ENCODE measurements around the gene RAB1B. TPM values are rescaled to one million over a fixed set of nuclear protein-coding genes. Genes with fewer than 3 reads are reported as not detected.
"Not testable (repeated sequence)": the region's sequence is repeated elsewhere in the genome, so short reads cannot be mapped to it uniquely, and the experiment has no call there.

Gene RAB1B
- total and polyA plus RNA-seq, 7 donors, result 120 to 163 (median 130) TPM

DNA sequence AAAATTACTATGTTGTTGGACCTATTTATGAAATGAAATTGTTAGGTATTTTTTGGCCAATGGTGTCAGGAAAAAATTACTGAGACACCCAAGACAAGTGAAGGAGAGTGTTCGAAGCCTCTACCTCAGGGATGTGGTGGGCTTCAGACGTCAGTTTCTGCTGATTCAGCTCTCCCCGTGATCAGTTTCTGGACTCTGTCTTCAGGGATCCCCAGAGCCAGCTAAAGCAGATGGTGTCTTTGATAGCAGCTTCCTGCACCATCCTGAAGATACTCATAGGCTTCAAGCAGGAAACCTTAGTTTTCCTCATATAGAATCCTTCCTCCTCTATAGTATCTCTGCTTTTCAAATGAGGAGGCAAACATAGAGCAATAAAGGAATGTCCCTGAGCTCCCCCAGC is 41.0 kb downstream of the RAB1B start:
- no peak overlapping the region for H3K27ac ChIP-seq
- no peaks in the 10 kb centered on the region for H3K9me3 ChIP-seq
- no peaks in the 10 kb centered on the region for H3K36me3 ChIP-seq (ENCODE audit: insufficient read depth in 1 of 2, low read depth in 1 of 2)
- no peaks in the 10 kb centered on the region for H3K4me1 ChIP-seq
- WGBS, 3 donors, result 39 to 55% (median 49%) methylated on average over 3 of the region's 3 CpGs
- TF ChIP-seq, protein P1, sequence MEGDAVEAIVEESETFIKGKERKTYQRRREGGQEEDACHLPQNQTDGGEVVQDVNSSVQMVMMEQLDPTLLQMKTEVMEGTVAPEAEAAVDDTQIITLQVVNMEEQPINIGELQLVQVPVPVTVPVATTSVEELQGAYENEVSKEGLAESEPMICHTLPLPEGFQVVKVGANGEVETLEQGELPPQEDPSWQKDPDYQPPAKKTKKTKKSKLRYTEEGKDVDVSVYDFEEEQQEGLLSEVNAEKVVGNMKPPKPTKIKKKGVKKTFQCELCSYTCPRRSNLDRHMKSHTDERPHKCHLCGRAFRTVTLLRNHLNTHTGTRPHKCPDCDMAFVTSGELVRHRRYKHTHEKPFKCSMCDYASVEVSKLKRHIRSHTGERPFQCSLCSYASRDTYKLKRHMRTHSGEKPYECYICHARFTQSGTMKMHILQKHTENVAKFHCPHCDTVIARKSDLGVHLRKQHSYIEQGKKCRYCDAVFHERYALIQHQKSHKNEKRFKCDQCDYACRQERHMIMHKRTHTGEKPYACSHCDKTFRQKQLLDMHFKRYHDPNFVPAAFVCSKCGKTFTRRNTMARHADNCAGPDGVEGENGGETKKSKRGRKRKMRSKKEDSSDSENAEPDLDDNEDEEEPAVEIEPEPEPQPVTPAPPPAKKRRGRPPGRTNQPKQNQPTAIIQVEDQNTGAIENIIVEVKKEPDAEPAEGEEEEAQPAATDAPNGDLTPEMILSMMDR (IDR thresholded peaks at IDR 0.05), result no peak
- intact Hi-C loops (cut with DNase I), result no loop called here
- H3K27me3 ChIP-seq (ENCODE audit: insufficient read depth in 3 of 3, low read length in 2 of 3), result no peaks in the 10 kb centered on the region
- no peak for DNase-seq
- no peak overlapping the region for H3K4me3 ChIP-seq
- ATAC-seq, result no peak

DNA sequence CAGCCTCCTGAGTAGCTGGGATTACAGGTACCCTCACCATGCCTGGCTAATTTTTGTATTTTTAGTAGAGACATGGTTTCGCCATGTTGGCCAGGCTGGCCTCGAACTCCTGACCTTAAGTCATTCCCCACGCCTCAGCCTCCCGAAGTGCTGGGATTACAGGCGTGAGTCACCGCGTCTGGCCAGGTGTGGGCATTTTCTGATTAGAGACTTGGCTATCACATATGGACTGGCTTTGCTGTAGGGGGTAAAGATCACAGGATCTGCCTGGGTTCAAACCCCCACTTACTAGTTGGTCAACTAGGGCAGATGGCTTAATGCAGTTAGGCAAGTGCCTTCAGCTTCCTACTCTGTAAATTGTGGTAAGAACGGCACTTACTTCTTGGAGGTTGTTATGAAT is 41.9 kb downstream of the RAB1B start:
- Histone ChIP-seq H3K9me3 (no peaks in the 10 kb centered on the region), H3K36me3 (ENCODE audit: insufficient read depth in 1 of 2, low read depth in 1 of 2) (no peaks in the 10 kb centered on the region), H3K4me3 (no peak overlapping the region), H3K27me3 (ENCODE audit: insufficient read depth in 3 of 3, low read length in 2 of 3) (peaks cover 0 to under 1% (median 0%) of the 10 kb centered on the region in 3 donors), H3K4me1 (no peaks in the 10 kb centered on the region), H3K27ac (no peak overlapping the region)
- TF ChIP-seq, protein P1 (IDR thresholded peaks at IDR 0.05), result no peak
- no peak for ATAC-seq
- 74 to 81% (median 80%) methylated on average over 8 of the region's 8 CpGs for WGBS, 3 donors
- intact Hi-C loops (cut with DNase I), result loop anchor here in 1 of 2 donors (5.0 kb wide), 1 partner anchor 77 kb away; no protein-coding TSS in a partner anchor
- no peak for DNase-seq

DNA sequence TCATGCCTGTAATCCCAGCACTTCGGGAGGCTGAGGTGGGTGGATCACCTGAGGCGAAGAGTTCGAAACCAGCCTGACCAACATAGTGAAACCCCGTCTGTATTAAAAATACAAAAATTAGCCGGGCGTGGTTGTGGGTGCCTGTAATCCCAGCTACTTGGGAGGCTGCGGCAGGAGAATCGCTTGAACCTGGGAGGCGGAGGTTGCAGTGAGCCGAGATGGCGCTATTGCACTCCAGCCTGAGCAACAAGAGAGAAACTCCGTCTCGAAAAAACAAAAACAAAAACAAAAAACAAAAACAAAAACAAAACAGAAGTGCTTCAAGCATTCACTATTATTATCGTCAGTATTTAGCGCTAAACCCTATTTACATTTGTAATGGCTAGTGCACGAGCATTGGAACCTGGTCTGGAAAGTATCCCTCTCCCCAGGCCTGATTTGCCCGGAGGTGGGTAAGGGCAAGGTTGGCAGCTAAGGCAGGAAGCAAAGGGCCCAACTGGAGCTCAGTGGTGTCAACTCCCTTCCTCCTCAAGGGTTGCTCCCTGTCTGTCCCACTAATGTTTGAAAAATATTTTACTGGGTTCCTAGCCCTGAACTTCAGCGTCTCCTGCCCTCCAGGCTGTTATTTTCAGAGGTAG is 42.5 kb downstream of the RAB1B start:
- H3K27me3 ChIP-seq (ENCODE audit: insufficient read depth in 3 of 3, low read length in 2 of 3); H3K4me1 ChIP-seq; H3K4me3 ChIP-seq; H3K36me3 ChIP-seq (ENCODE audit: insufficient read depth in 1 of 2, low read depth in 1 of 2); DNase-seq; H3K9me3 ChIP-seq; ATAC-seq; H3K27ac ChIP-seq: not testable (repeated sequence)
- WGBS, 3 donors, result 79 to 83% (median 82%) methylated on average over 18 of the region's 18 CpGs
- intact Hi-C loops (cut with DNase I), result loop anchor here (1.0 to 5.0 kb wide), 2 partner anchors 76 kb away; no protein-coding TSS in a partner anchor

DNA sequence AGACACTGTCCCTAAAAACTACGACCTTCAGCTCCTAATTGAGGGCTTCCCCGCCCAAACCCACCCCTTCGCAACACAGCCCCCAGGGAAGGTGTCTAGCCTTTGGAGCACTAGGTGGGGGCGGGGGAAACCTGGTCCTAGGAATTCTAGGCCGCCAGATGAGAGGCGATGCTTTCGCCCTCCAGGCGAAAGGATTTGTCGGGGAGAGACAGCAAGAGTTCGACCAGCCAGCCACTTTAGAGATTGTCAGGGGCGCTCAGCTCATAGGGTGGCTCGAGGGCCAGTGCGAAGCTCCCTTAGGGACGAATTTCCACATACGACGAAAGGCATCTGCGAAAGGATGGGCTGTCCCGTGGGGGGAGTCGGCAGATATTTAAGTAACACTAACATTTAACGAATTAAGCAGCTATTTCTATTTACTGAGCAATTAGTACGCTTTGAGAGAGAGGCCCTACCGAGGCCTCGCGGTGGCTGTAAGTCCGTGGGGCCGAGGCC is 43.1 kb downstream of the RAB1B start:
- peak overlapping the region; percentile 69 for H3K4me3 ChIP-seq
- no peaks in the 10 kb centered on the region for H3K9me3 ChIP-seq
- no peak for ATAC-seq
- no peaks in the 10 kb centered on the region for H3K36me3 ChIP-seq (ENCODE audit: insufficient read depth in 1 of 2, low read depth in 1 of 2)
- WGBS, 3 donors, result 26 to 28% (median 27%) methylated on average over 26 of the region's 26 CpGs
- TF ChIP-seq, protein P1 (IDR thresholded peaks at IDR 0.05), result no peak
- no peaks in the 10 kb centered on the region for H3K4me1 ChIP-seq
- intact Hi-C loops (cut with DNase I), result loop anchor here (1.0 to 5.0 kb wide), 2 partner anchors 76 kb away; no protein-coding TSS in a partner anchor
- peak overlapping the region; percentile 75 for H3K27ac ChIP-seq
- peaks cover 0 to 12% (median 6%) of the 10 kb centered on the region in 3 donors for H3K27me3 ChIP-seq (ENCODE audit: insufficient read depth in 3 of 3, low read length in 2 of 3)
- DNase-seq, result no peak

DNA sequence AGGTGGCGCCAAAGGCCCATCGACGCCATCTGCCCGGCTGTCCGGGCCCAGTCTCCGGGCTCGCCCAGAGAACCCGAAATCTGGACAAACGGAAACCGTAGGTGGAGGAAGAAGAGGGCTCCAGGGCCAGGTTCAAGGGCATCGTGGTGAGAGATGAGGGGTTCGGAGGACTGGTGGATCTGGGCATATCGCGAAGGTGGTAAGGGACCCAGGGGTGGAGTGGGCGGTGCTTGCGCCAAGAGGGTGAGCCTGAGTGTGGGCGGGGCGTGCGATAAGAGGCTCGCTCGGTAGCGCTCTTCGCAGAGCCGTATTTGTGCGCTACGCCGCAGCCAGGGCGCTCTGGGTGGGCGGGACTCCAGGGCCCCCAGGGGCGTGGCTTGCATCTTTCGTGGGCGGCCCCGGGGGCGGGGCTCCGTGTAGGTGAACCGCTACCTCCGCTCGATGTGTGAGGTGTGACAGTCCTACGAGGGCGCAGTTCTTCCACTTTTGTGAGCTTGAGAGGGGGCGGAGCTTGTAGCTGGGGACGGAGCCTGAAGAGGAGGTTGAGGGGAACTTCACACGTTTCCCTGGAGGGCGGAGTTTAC is 43.6 kb downstream of the RAB1B start:
- DNase-seq (peak; percentile 90 to 94), ATAC-seq (peak; percentile 83 to 90 (median 86))
- Histone ChIP-seq H3K27me3 (ENCODE audit: insufficient read depth in 3 of 3, low read length in 2 of 3) (peaks cover 0 to 18% (median 6%) of the 10 kb centered on the region in 3 donors), H3K9me3 (no peaks in the 10 kb centered on the region), H3K4me3 (peak overlapping the region; percentile 69), H3K4me1 (no peaks in the 10 kb centered on the region), H3K27ac (peak overlapping the region; percentile 75), H3K36me3 (ENCODE audit: insufficient read depth in 1 of 2, low read depth in 1 of 2) (no peaks in the 10 kb centered on the region)
- intact Hi-C loops (cut with DNase I), result loop anchor here (1.0 to 5.0 kb wide), 3 partner anchors 16 to 75 kb away; no protein-coding TSS in a partner anchor
- TF ChIP-seq, protein P1 (IDR thresholded peaks at IDR 0.05), result peak; percentile 90
- WGBS, 3 donors, result 0% methylated on average over 40 to 44 of the region's 44 CpGs
